Measurements from ENCODE around the gene HEXD. TPM values are rescaled to one million over a fixed set of nuclear protein-coding genes. Genes with fewer than 3 reads are reported as not detected.
"Not testable (repeated sequence)": the region's sequence is repeated elsewhere in the genome, so short reads cannot be mapped to it uniquely, and the experiment has no call there.

HEXD gene
- total RNA-seq, 1 experiment from 2014 or later: 21.7 TPM

- not testable (repeated sequence) for H3K9me2 ChIP-seq (replicated peaks; ENCODE audit: insufficient read depth, low read length); H2AFZ ChIP-seq (ENCODE audit: low read length); H3K4me2 ChIP-seq (ENCODE audit: low read depth, low read length, poor library complexity, severe bottlenecking); H3K4me3 ChIP-seq (ENCODE audit: low read length); H3K36me3 ChIP-seq (ENCODE audit: insufficient read depth, low read length); H3K27me3 ChIP-seq (ENCODE audit: low read length); H3K27ac ChIP-seq (ENCODE audit: low read length); H3K9me3 ChIP-seq (ENCODE audit: low read length); H3K9ac ChIP-seq (ENCODE audit: low read length); H4K20me1 ChIP-seq (ENCODE audit: insufficient read depth, low read depth, low read length)
- Histone ChIP-seq H3K4me1 (ENCODE audit: low read length) (peaks cover 30% of the 10 kb centered on the region), H3K79me2 (ENCODE audit: low read length) (peaks cover 15% of the 10 kb centered on the region)
- peak; percentile 24 for DNase-seq
Measured at GRCh38 chr17:82453706-82454105, 35.6 kb downstream of the HEXD start.

- no peaks in the 10 kb centered on the region for H3K9me2 ChIP-seq (replicated peaks; ENCODE audit: insufficient read depth, low read length)
- H3K4me3 ChIP-seq (ENCODE audit: low read length): peak overlapping the region; percentile 95
- H3K27ac ChIP-seq (ENCODE audit: low read length): peak overlapping the region; percentile 93
- DNase-seq: peak; percentile 43
- H3K79me2 ChIP-seq (ENCODE audit: low read length): peaks cover 14% of the 10 kb centered on the region
- peaks cover 4% of the 10 kb centered on the region; the same call in 1 of the 2 replicates for H3K36me3 ChIP-seq (ENCODE audit: insufficient read depth, low read length)
- H3K9me3 ChIP-seq (ENCODE audit: low read length): 0 out of 2 replicates have a peak, but pooled peaks cover 2% of the 10 kb centered on the region
- peak overlapping the region; percentile 97 for H3K9ac ChIP-seq (ENCODE audit: low read length)
- H3K27me3 ChIP-seq (ENCODE audit: low read length): no peaks in the 10 kb centered on the region
- no peak overlapping the region for H2AFZ ChIP-seq (ENCODE audit: low read length)
- peak overlapping the region; percentile 92 for H3K4me2 ChIP-seq (ENCODE audit: low read depth, low read length, poor library complexity, severe bottlenecking)
- peaks cover 18% of the 10 kb centered on the region for H3K4me1 ChIP-seq (ENCODE audit: low read length)
- no peaks in the 10 kb centered on the region for H4K20me1 ChIP-seq (ENCODE audit: insufficient read depth, low read depth, low read length)
Measured at GRCh38 chr17:82457073-82457928, 39.2 kb downstream of the HEXD start.

- Histone ChIP-seq H3K27me3 (ENCODE audit: low read length) (no peaks in the 10 kb centered on the region), H3K4me1 (ENCODE audit: low read length) (peaks cover 18% of the 10 kb centered on the region), H2AFZ (ENCODE audit: low read length) (peak overlapping the region; percentile 88; the same call in 1 of the 2 replicates), H3K9me2 (replicated peaks; ENCODE audit: insufficient read depth, low read length) (no peaks in the 10 kb centered on the region), H3K27ac (ENCODE audit: low read length) (peak overlapping the region; percentile 93), H3K9ac (ENCODE audit: low read length) (peak overlapping the region; percentile 97), H4K20me1 (ENCODE audit: insufficient read depth, low read depth, low read length) (no peaks in the 10 kb centered on the region), H3K4me3 (ENCODE audit: low read length) (peak overlapping the region; percentile 95), H3K9me3 (ENCODE audit: low read length) (no peaks in the 10 kb centered on the region), H3K79me2 (ENCODE audit: low read length) (peaks cover 14% of the 10 kb centered on the region), H3K4me2 (ENCODE audit: low read depth, low read length, poor library complexity, severe bottlenecking) (peak overlapping the region; percentile 92), H3K36me3 (ENCODE audit: insufficient read depth, low read length) (peaks cover 4% of the 10 kb centered on the region; the same call in 1 of the 2 replicates)
- no peak for DNase-seq
Measured at GRCh38 chr17:82457929-82458178, 39.7 kb downstream of the HEXD start.

- peaks cover 14% of the 10 kb centered on the region for H3K79me2 ChIP-seq (ENCODE audit: low read length)
- H3K9me2 ChIP-seq (replicated peaks; ENCODE audit: insufficient read depth, low read length): no peaks in the 10 kb centered on the region
- peak within 1 kb of the TSS; percentile 88 for H2AFZ ChIP-seq (ENCODE audit: low read length)
- H3K27me3 ChIP-seq (ENCODE audit: low read length): no peaks in the 10 kb centered on the region
- no peaks in the 10 kb centered on the region for H3K9me3 ChIP-seq (ENCODE audit: low read length)
- peaks cover 4% of the 10 kb centered on the region; the same call in 1 of the 2 replicates for H3K36me3 ChIP-seq (ENCODE audit: insufficient read depth, low read length)
- peaks cover 18% of the 10 kb centered on the region for H3K4me1 ChIP-seq (ENCODE audit: low read length)
- no peaks in the 10 kb centered on the region for H4K20me1 ChIP-seq (ENCODE audit: insufficient read depth, low read depth, low read length)
- H3K4me2 ChIP-seq (ENCODE audit: low read depth, low read length, poor library complexity, severe bottlenecking): peak within 1 kb of the TSS; percentile 92
- H3K27ac ChIP-seq (ENCODE audit: low read length): peak within 1 kb of the TSS; percentile 93
- DNase-seq: peak; percentile 98
- H3K4me3 ChIP-seq (ENCODE audit: low read length): peak within 1 kb of the TSS; percentile 95
- peak within 1 kb of the TSS; percentile 97 for H3K9ac ChIP-seq (ENCODE audit: low read length)
Measured at GRCh38 chr17:82458179-82458884, 40.2 kb downstream of the HEXD start, which contains the start of gene NARF. NARF (plus strand) TSS chr17:82458741; CDS start chr17:82458804, 63 bp downstream.

GRCh38 chr17:82458885-82459424 is 40.8 kb downstream of the HEXD start:
- Histone ChIP-seq H3K79me2 (ENCODE audit: low read length) (peaks cover 14% of the 10 kb centered on the region), H3K4me1 (ENCODE audit: low read length) (peaks cover 18% of the 10 kb centered on the region), H4K20me1 (ENCODE audit: insufficient read depth, low read depth, low read length) (no peaks in the 10 kb centered on the region), H3K27me3 (ENCODE audit: low read length) (no peaks in the 10 kb centered on the region), H3K36me3 (ENCODE audit: insufficient read depth, low read length) (peaks cover 4% of the 10 kb centered on the region; the same call in 1 of the 2 replicates), H2AFZ (ENCODE audit: low read length) (peak overlapping the region; percentile 54), H3K4me2 (ENCODE audit: low read depth, low read length, poor library complexity, severe bottlenecking) (peak overlapping the region; percentile 92), H3K4me3 (ENCODE audit: low read length) (peak overlapping the region; percentile 95), H3K9ac (ENCODE audit: low read length) (peak overlapping the region; percentile 97), H3K9me2 (replicated peaks; ENCODE audit: insufficient read depth, low read length) (no peaks in the 10 kb centered on the region), H3K9me3 (ENCODE audit: low read length) (no peaks in the 10 kb centered on the region), H3K27ac (ENCODE audit: low read length) (no peak overlapping the region)
- peak; percentile 61 for DNase-seq

GRCh38 chr17:82459936-82460335 is 41.8 kb downstream of the HEXD start:
- not testable (repeated sequence) for H3K9me2 ChIP-seq (replicated peaks; ENCODE audit: insufficient read depth, low read length); H4K20me1 ChIP-seq (ENCODE audit: insufficient read depth, low read depth, low read length); H3K27ac ChIP-seq (ENCODE audit: low read length); H3K9me3 ChIP-seq (ENCODE audit: low read length); H2AFZ ChIP-seq (ENCODE audit: low read length); H3K36me3 ChIP-seq (ENCODE audit: insufficient read depth, low read length); DNase-seq; H3K9ac ChIP-seq (ENCODE audit: low read length); H3K27me3 ChIP-seq (ENCODE audit: low read length)
- Histone ChIP-seq H3K79me2 (ENCODE audit: low read length) (peaks cover 14% of the 10 kb centered on the region), H3K4me2 (ENCODE audit: low read depth, low read length, poor library complexity, severe bottlenecking) (peak overlapping the region; percentile 92), H3K4me1 (ENCODE audit: low read length) (peaks cover 18% of the 10 kb centered on the region), H3K4me3 (ENCODE audit: low read length) (peak overlapping the region; percentile 95)

- Histone ChIP-seq H3K4me3 (ENCODE audit: low read length) (no peak overlapping the region), H3K27me3 (ENCODE audit: low read length) (no peaks in the 10 kb centered on the region), H4K20me1 (ENCODE audit: insufficient read depth, low read depth, low read length) (no peaks in the 10 kb centered on the region), H3K9me3 (ENCODE audit: low read length) (no peaks in the 10 kb centered on the region), H3K27ac (ENCODE audit: low read length) (no peak overlapping the region), H2AFZ (ENCODE audit: low read length) (no peak overlapping the region), H3K9me2 (replicated peaks; ENCODE audit: insufficient read depth, low read length) (no peaks in the 10 kb centered on the region), H3K36me3 (ENCODE audit: insufficient read depth, low read length) (peaks cover 13% of the 10 kb centered on the region; the same call in 1 of the 2 replicates), H3K4me2 (ENCODE audit: low read depth, low read length, poor library complexity, severe bottlenecking) (no peak overlapping the region), H3K9ac (ENCODE audit: low read length) (no peak overlapping the region), H3K79me2 (ENCODE audit: low read length) (peaks cover 14% of the 10 kb centered on the region), H3K4me1 (ENCODE audit: low read length) (peaks cover 18% of the 10 kb centered on the region)
- no peak for DNase-seq
Measured at GRCh38 chr17:82461827-82462524, 43.8 kb downstream of the HEXD start.

Measured in Karpas-422 (cell line).